IMR-90 (cell line): ENCODE data around the gene SCYGR4. TPM values are rescaled to one million over a fixed set of nuclear protein-coding genes. Genes with fewer than 3 reads are reported as not detected.
A peak's percentile ranks its signal among the peaks of the same experiment; 100 is the strongest.

ENCODE experiments used
- ATAC-seq: fragments of 200-7000 bp; cut with Tn5 transposase; 2 replicates; pipeline ENCODE4 v1.9.1; 2020; ENCODE audit warnings: low read depth, mild to moderate bottlenecking, moderate library complexity
- BruUV-seq: library from RNA; stranded (reverse); fragments of 400-500 nt; replicated peaks from 2 replicates; lab custom pipeline; 2021; lab: Mats Ljungman, UMichigan
- CTCF ChIA-PET: fragments of 300-600 bp; formaldehyde crosslinking; extraction: SDS; loops from one replicate; lab custom pipeline; 2021; ENCODE audit warnings: antibody characterized with exemption; lab: Yijun Ruan, JAX
- POLR2A ChIA-PET: fragments of 300-600 bp; sonication (Branson Sonifier 250); formaldehyde crosslinking; loops from one replicate; lab custom pipeline; 2022; ENCODE audit warnings: antibody characterized with exemption; ENCODE audit not compliant: unreplicated experiment; lab: Charles Lee
- DNase-seq: peaks from one replicate; pipeline ENCODE4 v3.0.0; 2013
- H2AFZ ChIP-seq: replicated peaks from 2 replicates; pipeline ENCODE3; 2013; ENCODE audit warnings: low read length, mild to moderate bottlenecking; ENCODE audit not compliant: poor library complexity
- H2AK5ac ChIP-seq: 2 replicates; pipeline ENCODE4 v1.6.1; 2013; ENCODE audit warnings: low read depth, low read length, inconsistent platforms
- H2AK9ac ChIP-seq: replicated peaks from 2 replicates; pipeline ENCODE3; 2013; ENCODE audit warnings: mild to moderate bottlenecking, low read depth, low read length, moderate library complexity; ENCODE audit not compliant: poor library complexity
- H2BK120ac ChIP-seq: 2 replicates; pipeline ENCODE4 v1.6.1; 2013; ENCODE audit warnings: low read depth, low read length, inconsistent platforms
- H2BK15ac ChIP-seq: 3 replicates; pipeline ENCODE4 v1.6.1; 2013; ENCODE audit warnings: low read depth, low read length, inconsistent platforms
- H2BK20ac ChIP-seq: 2 replicates; pipeline ENCODE4 v1.6.1; 2013; ENCODE audit warnings: low read depth, mild to moderate bottlenecking, inconsistent platforms, low read length, moderate library complexity
- H2BK5ac ChIP-seq: 2 replicates; pipeline ENCODE4 v1.6.1; 2013; ENCODE audit warnings: mild to moderate bottlenecking, low read depth, low read length, inconsistent platforms; ENCODE audit not compliant: poor library complexity, severe bottlenecking
- H3K14ac ChIP-seq: replicated peaks from 2 replicates; pipeline ENCODE4 v1.6.1; 2013; ENCODE audit warnings: low read depth, low read length, inconsistent platforms
- H3K18ac ChIP-seq: 2 replicates; pipeline ENCODE4 v1.6.1; 2013; ENCODE audit warnings: low read depth, low read length, control low read depth
- H3K23ac ChIP-seq: 2 replicates; pipeline ENCODE4 v1.6.1; 2013; ENCODE audit warnings: low read depth, low read length, inconsistent platforms
- H3K27ac ChIP-seq: 2 replicates; pipeline ENCODE4 v1.5.1; 2013; ENCODE audit warnings: mild to moderate bottlenecking, control low read depth, low read length; ENCODE audit not compliant: insufficient read depth
- H3K27me3 ChIP-seq: 2 replicates; pipeline ENCODE4 v1.6.1; 2013; ENCODE audit warnings: low read length; ENCODE audit not compliant: control insufficient read depth, insufficient read depth
- H3K36me3 ChIP-seq: 2 replicates; pipeline ENCODE4 v1.6.1; 2013; ENCODE audit warnings: low read length, mixed read lengths; ENCODE audit not compliant: control insufficient read depth, insufficient read depth
- H3K4ac ChIP-seq: 2 replicates; pipeline ENCODE4 v1.6.1; 2013; ENCODE audit warnings: low read depth, low read length, inconsistent platforms
- H3K4me1 ChIP-seq: 2 replicates; pipeline ENCODE4 v1.6.1; 2013; ENCODE audit warnings: low read length, mixed read lengths; ENCODE audit not compliant: control insufficient read depth, insufficient read depth
- H3K4me2 ChIP-seq: 2 replicates; pipeline ENCODE4 v1.6.1; 2013; ENCODE audit warnings: low read depth, mild to moderate bottlenecking, control low read depth, low read length, moderate library complexity
- H3K4me3 ChIP-seq: 2 replicates; pipeline ENCODE4 v1.5.1; 2013; ENCODE audit warnings: low read depth, mild to moderate bottlenecking, control low read depth, low read length, moderate library complexity; ENCODE audit not compliant: insufficient read depth
- H3K56ac ChIP-seq: 2 replicates; pipeline ENCODE4 v1.6.1; 2013; ENCODE audit warnings: low read length, inconsistent platforms; ENCODE audit not compliant: insufficient read depth; ENCODE audit errors: extremely low read depth
- H3K79me1 ChIP-seq, 2 experiments: 2 replicates each; pipeline ENCODE4 v1.6.1; 2013; ENCODE audit warnings: low read length in 2 of 2, inconsistent platforms in 1 of 2, low read depth in 1 of 2
- H3K9ac ChIP-seq: 2 replicates; pipeline ENCODE4 v1.6.1; 2013; ENCODE audit warnings: low read depth, low read length, control low read depth
- H3K9me1 ChIP-seq: 2 replicates; pipeline ENCODE4 v1.6.1; 2013; ENCODE audit warnings: low read length, inconsistent platforms; ENCODE audit not compliant: insufficient read depth
- H3K9me3 ChIP-seq: 2 replicates; pipeline ENCODE4 v1.6.1; 2013; ENCODE audit warnings: low read length; ENCODE audit not compliant: control insufficient read depth, insufficient read depth
- H4K20me1 ChIP-seq: 2 replicates; pipeline ENCODE4 v1.6.1; 2013; ENCODE audit warnings: low read length, inconsistent platforms; ENCODE audit not compliant: insufficient read depth
- H4K5ac ChIP-seq: 2 replicates; pipeline ENCODE4 v1.6.1; 2013; ENCODE audit warnings: mild to moderate bottlenecking, low read depth, low read length, control low read depth
- H4K8ac ChIP-seq, 2 experiments: 2 replicates each; pipeline ENCODE4 v1.6.1; 2013; ENCODE audit warnings: low read depth in 2 of 2, low read length in 2 of 2, control low read depth in 1 of 2, inconsistent platforms in 1 of 2
- H4K91ac ChIP-seq: 2 replicates; pipeline ENCODE4 v1.6.1; 2013; ENCODE audit warnings: low read depth, low read length, inconsistent platforms; ENCODE audit not compliant: insufficient read depth
- BHLHE40 ChIP-seq: fragments of 150-350 bp; IDR thresholded peaks from 2 replicates; pipeline ENCODE4 v1.6.1; 2016; ENCODE audit warnings: mild to moderate bottlenecking, low read depth, low read length
- CHD1 ChIP-seq: IDR thresholded peaks from 2 replicates; pipeline ENCODE4 v1.6.1; 2012; ENCODE audit warnings: low read depth, low read length, improper control_type of control experiment
- FOS ChIP-seq: fragments of 150-350 bp; IDR thresholded peaks from 2 replicates; pipeline ENCODE4 v1.6.1; 2016; ENCODE audit warnings: low read depth, low read length
- MAFK ChIP-seq: IDR thresholded peaks from 2 replicates; pipeline ENCODE4 v1.6.1; 2012; ENCODE audit warnings: low read depth, low read length, improper control_type of control experiment
- MAZ ChIP-seq: IDR thresholded peaks from 2 replicates; pipeline ENCODE4 v1.6.1; 2012; ENCODE audit warnings: low read depth, mild to moderate bottlenecking, low read length, improper control_type of control experiment, moderate library complexity, borderline replicate concordance
- MXI1 ChIP-seq: IDR thresholded peaks from 2 replicates; pipeline ENCODE4 v1.6.1; 2012; ENCODE audit warnings: low read depth, mild to moderate bottlenecking, low read length, moderate library complexity, borderline replicate concordance
- NFE2L2 ChIP-seq: fragments of 150-350 bp; IDR thresholded peaks from 2 replicates; pipeline ENCODE4 v1.6.1; 2016; ENCODE audit warnings: low read depth, mild to moderate bottlenecking, low read length
- POLR2A ChIP-seq: IDR thresholded peaks from 2 replicates; pipeline ENCODE4 v1.6.1; 2012; ENCODE audit warnings: mild to moderate bottlenecking, low read depth, low read length
- RAD21 ChIP-seq: IDR thresholded peaks from 2 replicates; pipeline ENCODE4 v1.6.1; 2012; ENCODE audit warnings: low read length, improper control_type of control experiment
- RCOR1 ChIP-seq: IDR thresholded peaks from 2 replicates; pipeline ENCODE4 v1.6.1; 2012; ENCODE audit warnings: mild to moderate bottlenecking, low read length, improper control_type of control experiment; ENCODE audit not compliant: insufficient replicate concordance
- RFX5 ChIP-seq: IDR thresholded peaks from 2 replicates; pipeline ENCODE4 v1.8.0; 2012; ENCODE audit warnings: low read depth, mild to moderate bottlenecking, low read length, moderate library complexity
- SMC3 ChIP-seq: fragments of 150-350 bp; IDR thresholded peaks from 2 replicates; pipeline ENCODE4 v1.6.1; 2016; ENCODE audit warnings: low read depth, mild to moderate bottlenecking, antibody characterized with exemption, low read length, moderate library complexity
- WGBS, 2 experiments: methylation state at CpG; one replicate each; pipeline versions ENCODE4 v1.1.5 to v1.1.7; 2013; ENCODE audit warnings: missing lambda C conversion rate in 2 of 2; ENCODE audit not compliant: insufficient read length in 1 of 2; ENCODE audit errors: extremely low coverage in 2 of 2; 5-methylcytosine and 5-hydroxymethylcytosine counted together
- dilution Hi-C: fragments of 300-500 bp; cut with HindIII; formaldehyde crosslinking; loops from one replicate; pipeline ENCODE4 v1.14.3; 2018; ENCODE audit warnings: low sequenced_read_pairs; ENCODE audit not compliant: unreplicated experiment
- in situ Hi-C: fragments of 300-500 bp; cut with MboI; formaldehyde crosslinking; loops from 3 replicates; pipeline ENCODE4 v1.14.3; 2019; ENCODE audit warnings: low sequenced_read_pairs, inconsistent platforms, mixed read lengths
- intact Hi-C: fragments of 100-400 bp; cut with micrococcal nuclease; formaldehyde crosslinking; loops from 2 replicates; pipeline ENCODE4 v1.10.0; 2022
- polyA plus RNA-seq, 3 experiments: library from polyadenylated mRNA; depleted of rRNA; stranded (reverse); fragments of >200 nt; gene quantifications; 2 replicates each; pipeline ENCODE4 v1.2.3, GENCODE V29; 2012; ENCODE audit warnings: low replicate concordance in 1 of 3
- total RNA-seq: library from RNA; depleted of rRNA; stranded (reverse); fragments of >200 nt; gene quantifications from 2 replicates; pipeline ENCODE4 v1.2.3, GENCODE V29; 2012
- TF ChIP-seq, protein P1 (sequence below): conservative IDR thresholded peaks from 2 replicates; pipeline ENCODE4 v1.5.1; 2012; ENCODE audit warnings: mild to moderate bottlenecking, low read depth, low read length, improper control_type of control experiment
- TF ChIP-seq, protein P2 (sequence below): fragments of 150-350 bp; IDR thresholded peaks from 2 replicates; pipeline ENCODE4 v1.6.1; 2017; ENCODE audit warnings: mild to moderate bottlenecking, antibody characterized with exemption, low read length, low read depth
- TF ChIP-seq, protein P3 (sequence below): fragments of 150-350 bp; IDR thresholded peaks from 2 replicates; pipeline ENCODE4 v1.6.1; 2016; ENCODE audit warnings: low read depth, mild to moderate bottlenecking, low read length, moderate library complexity, borderline replicate concordance

SCYGR4 gene
- total and polyA plus RNA-seq, 2 of the 4 experiments (the other 2 are of a cell fraction), result not detected

DNA sequence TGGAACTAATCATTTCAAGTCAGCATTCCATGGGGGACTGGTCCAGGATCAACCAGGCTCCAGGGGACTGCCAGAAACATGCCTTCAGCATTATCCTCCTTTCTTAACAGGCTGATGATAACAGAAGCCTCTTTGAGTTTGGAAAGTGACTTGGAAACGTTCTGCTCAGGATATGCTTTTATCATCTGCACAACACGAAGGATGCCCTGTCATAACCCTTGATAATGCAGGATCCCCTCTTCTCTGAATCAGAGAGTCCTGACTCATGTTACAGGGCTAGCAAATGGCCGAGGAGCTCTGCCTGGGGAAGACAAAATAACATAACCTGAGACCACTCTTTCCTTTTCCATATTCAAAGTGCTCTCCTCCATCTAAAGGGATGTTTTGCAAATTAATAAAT, 9.4 kb upstream of the SCYGR4 start:
- H3K9ac ChIP-seq, result no peak overlapping the region
- no peak overlapping the region for H2AK9ac ChIP-seq
- TF ChIP-seq, protein P1, sequence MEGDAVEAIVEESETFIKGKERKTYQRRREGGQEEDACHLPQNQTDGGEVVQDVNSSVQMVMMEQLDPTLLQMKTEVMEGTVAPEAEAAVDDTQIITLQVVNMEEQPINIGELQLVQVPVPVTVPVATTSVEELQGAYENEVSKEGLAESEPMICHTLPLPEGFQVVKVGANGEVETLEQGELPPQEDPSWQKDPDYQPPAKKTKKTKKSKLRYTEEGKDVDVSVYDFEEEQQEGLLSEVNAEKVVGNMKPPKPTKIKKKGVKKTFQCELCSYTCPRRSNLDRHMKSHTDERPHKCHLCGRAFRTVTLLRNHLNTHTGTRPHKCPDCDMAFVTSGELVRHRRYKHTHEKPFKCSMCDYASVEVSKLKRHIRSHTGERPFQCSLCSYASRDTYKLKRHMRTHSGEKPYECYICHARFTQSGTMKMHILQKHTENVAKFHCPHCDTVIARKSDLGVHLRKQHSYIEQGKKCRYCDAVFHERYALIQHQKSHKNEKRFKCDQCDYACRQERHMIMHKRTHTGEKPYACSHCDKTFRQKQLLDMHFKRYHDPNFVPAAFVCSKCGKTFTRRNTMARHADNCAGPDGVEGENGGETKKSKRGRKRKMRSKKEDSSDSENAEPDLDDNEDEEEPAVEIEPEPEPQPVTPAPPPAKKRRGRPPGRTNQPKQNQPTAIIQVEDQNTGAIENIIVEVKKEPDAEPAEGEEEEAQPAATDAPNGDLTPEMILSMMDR, result no peak
- TF ChIP-seq, protein P2, sequence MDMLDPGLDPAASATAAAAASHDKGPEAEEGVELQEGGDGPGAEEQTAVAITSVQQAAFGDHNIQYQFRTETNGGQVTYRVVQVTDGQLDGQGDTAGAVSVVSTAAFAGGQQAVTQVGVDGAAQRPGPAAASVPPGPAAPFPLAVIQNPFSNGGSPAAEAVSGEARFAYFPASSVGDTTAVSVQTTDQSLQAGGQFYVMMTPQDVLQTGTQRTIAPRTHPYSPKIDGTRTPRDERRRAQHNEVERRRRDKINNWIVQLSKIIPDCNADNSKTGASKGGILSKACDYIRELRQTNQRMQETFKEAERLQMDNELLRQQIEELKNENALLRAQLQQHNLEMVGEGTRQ, result no peak
- TF ChIP-seq MAFK (no peak), RAD21 (no peak), FOS (no peak), RCOR1 (no peak), MAZ (no peak), BHLHE40 (no peak), MXI1 (no peak), SMC3 (no peak), NFE2L2 (no peak), POLR2A (no peak), RFX5 (no peak), CHD1 (no peak)
- TF ChIP-seq, protein P3, sequence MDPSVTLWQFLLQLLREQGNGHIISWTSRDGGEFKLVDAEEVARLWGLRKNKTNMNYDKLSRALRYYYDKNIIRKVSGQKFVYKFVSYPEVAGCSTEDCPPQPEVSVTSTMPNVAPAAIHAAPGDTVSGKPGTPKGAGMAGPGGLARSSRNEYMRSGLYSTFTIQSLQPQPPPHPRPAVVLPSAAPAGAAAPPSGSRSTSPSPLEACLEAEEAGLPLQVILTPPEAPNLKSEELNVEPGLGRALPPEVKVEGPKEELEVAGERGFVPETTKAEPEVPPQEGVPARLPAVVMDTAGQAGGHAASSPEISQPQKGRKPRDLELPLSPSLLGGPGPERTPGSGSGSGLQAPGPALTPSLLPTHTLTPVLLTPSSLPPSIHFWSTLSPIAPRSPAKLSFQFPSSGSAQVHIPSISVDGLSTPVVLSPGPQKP, result no peak
- no peak overlapping the region for H3K14ac ChIP-seq
- no peak overlapping the region for H4K91ac ChIP-seq
- BruUV-seq, result no TSS peak
- DNase-seq (peak; percentile 27), ATAC-seq (peak; percentile 40; the same call in 1 of the 2 replicates)
- dilution Hi-C loops, result no loop called here
- no peaks in the 10 kb centered on the region for H3K9me3 ChIP-seq
- POLR2A ChIA-PET, result no interaction called here
- no peaks in the 10 kb centered on the region for H3K36me3 ChIP-seq
- no peak overlapping the region for H3K27ac ChIP-seq
- in situ Hi-C loops, result no loop called here
- H2AK5ac ChIP-seq, result no peak overlapping the region
- H3K4me1 ChIP-seq, result no peaks in the 10 kb centered on the region
- no peaks in the 10 kb centered on the region for H3K79me1 ChIP-seq
- no peak overlapping the region for H4K8ac ChIP-seq
- no peak overlapping the region for H3K23ac ChIP-seq
- intact Hi-C loops, result no loop called here
- H4K5ac ChIP-seq, result no peak overlapping the region
- WGBS, 2 experiments, result no CpG with 5 or more reads among the region's 3 CpGs
- H4K20me1 ChIP-seq, result no peaks in the 10 kb centered on the region
- H3K4ac ChIP-seq, result no peak overlapping the region
- no peaks in the 10 kb centered on the region for H3K9me1 ChIP-seq
- no peak overlapping the region for H2BK120ac ChIP-seq
- no peak overlapping the region for H3K4me3 ChIP-seq
- no peak overlapping the region for H2AFZ ChIP-seq
- H3K56ac ChIP-seq, result no peak overlapping the region
- no peak overlapping the region for H2BK15ac ChIP-seq
- no peak overlapping the region for H3K4me2 ChIP-seq
- peaks cover 2% of the 10 kb centered on the region for H3K27me3 ChIP-seq
- H2BK20ac ChIP-seq, result no peak overlapping the region
- H2BK5ac ChIP-seq, result no peak overlapping the region
- CTCF ChIA-PET, result no interaction called here
- H3K18ac ChIP-seq, result no peak overlapping the region
